GM19351 (cell line): ENCODE measurements around the gene TMEM259.
A peak's percentile ranks its signal among the peaks of the same experiment; 100 is the strongest.

Experiments
- ATAC-seq: cut with Tn5 transposase; IDR thresholded peaks from one replicate; pipeline ENCODE4 v1.9.1; 2021; ENCODE audit warnings: mild to moderate bottlenecking, moderate library complexity; ENCODE audit not compliant: unreplicated experiment

Gene TMEM259

GRCh38 chr19:990746-991145, 30.2 kb downstream of the TMEM259 start:
- ATAC-seq: no peak

DNA sequence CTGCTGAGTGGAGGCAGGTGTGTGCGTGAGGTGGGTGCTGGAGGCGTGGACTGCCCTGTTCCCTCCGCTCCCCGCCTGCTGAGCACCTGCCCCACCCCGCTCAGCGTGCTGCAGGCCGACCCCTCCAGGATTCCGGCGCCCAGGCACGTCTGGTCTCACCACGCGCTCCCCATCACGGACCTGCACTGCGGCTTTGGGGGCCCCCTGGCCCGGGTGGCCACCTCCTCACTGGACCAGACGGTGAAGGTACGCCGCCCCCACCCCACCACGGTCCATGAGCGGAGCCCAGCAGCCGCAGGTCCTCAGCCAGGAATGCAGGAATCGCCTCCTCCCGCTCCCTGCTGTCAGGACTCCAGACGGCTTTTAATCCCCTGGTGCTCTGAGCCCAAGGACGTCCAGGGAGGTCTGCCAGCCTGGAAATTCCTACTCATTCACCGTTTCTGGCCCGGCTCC, 30.8 kb downstream of the TMEM259 start:
- ATAC-seq: no peak

GRCh38 chr19:989381-990081, 31.4 kb downstream of the TMEM259 start:
- ATAC-seq: no peak

DNA sequence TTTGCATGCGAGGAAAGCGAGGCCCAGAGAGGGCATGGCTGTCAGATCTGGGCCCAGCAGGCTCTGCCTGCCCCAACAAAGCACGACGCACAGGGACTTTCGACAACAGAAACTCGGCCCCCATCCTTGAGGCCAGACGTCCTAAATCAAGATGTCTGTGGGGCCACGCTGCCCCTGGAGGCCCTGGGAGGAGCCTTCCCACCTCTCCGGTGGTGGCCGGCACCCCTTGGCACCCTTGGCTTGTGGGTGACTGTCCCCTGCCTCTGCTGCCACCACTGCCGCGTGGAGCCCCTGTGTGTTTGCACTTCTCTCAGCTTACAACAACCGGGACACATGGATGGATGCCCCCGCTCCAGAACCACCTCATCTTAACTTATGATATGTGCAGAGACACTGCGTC, 32.4 kb downstream of the TMEM259 start:
- no peak for ATAC-seq

- ATAC-seq: no peak
Observed at GRCh38 chr19:988081-988480, 32.8 kb downstream of the TMEM259 start.

- ATAC-seq: no peak
Observed at GRCh38 chr19:986083-986482, 34.8 kb downstream of the TMEM259 start.

- peak; percentile 77 for ATAC-seq
Observed at GRCh38 chr19:984165-984967, 36.6 kb downstream of the TMEM259 start, which contains the start of gene WDR18. TSS of gene WDR18 (plus strand) at chr19:984345. CDS start at chr19:984354, 9 bp downstream.

- ATAC-seq: peak; percentile 45
Observed at GRCh38 chr19:982567-983170, 38.3 kb downstream of the TMEM259 start.

DNA sequence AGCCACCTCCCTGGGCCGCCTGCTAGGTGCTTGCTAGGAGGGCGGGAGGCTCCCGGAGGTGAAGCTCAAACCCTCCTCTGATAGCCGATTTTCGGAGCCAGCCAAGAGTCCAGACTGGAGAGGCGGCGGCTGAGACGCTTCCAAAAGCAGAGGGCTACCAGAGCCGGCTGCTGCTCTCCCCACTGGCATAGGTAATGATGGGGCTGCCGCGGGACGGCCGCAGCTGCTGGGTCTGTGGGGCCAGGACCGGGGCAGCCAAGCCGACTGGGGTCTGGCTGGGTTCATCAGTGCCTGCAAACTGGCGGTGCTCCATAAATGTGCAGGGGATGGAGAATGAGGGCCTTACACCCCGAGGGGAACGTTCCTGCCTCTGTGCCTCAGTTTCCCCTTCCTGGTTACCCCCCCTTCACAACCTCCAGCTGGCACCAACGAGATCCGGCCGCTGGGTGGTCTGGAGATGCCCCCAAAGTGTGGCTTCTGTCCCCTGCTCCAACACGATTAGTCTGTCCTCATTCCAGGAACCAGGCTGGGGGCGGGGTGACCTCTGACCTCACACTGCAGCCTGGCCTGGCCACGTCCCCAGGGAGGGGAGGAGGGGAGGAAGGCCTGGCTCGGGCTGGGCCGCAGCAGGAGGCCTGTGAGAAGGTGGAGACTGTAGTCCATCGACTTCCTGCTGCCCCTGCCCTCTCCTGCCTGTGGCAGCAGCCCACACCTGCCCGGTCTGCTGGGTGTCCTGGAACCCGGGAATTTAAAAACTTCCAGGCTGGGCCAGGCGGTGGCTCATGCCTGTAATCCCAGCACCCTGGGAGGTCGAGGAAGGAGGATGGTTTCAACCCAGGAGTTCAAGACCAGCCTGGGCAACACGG, 40.6 kb downstream of the TMEM259 start:
- ATAC-seq: no peak

DNA sequence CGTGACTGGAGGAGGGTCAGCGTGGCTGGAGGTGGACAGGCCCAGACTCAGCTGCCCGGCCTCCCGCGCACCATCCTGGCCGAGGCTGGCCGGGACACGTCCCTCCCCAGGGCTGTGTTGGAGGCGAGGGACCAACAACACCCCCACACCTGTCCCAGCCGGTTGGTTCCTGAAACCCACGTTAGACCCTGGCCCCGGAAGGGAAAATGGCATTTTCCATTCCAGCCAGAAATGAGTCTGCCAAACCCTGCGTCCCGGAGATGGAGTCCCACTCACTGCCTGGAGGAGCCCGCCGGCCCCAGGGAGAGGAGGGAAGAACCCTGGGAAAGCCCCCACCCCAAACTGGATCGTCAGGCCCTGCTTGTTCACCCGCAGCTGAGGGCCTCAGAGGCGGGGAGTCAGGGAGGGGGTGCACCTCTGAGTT, 41.6 kb downstream of the TMEM259 start:
- ATAC-seq: no peak

GRCh38 chr19:977058-977464, 43.9 kb downstream of the TMEM259 start:
- no peak for ATAC-seq

DNA sequence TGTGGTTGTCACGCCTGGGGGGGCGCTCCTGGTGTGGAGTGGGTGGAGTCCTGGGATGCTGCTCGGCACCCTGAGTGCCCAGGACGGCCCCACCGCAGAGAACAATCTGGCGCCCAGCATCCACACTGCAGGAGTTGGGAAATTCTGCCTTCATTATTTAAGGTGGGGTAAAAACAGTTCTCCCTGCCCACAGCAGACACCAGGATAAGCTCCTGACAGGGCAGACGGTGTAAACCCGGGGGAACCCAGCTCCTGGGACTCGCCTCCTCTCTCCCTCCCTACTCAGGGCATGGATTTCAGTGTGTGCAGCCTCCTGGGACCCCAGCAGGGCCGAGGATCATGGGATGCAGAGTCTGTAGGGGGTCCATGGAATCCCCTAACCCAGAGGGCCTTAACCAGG, 44.4 kb downstream of the TMEM259 start:
- ATAC-seq: no peak

GRCh38 chr19:974564-975257, 46.2 kb downstream of the TMEM259 start:
- no peak for ATAC-seq

DNA sequence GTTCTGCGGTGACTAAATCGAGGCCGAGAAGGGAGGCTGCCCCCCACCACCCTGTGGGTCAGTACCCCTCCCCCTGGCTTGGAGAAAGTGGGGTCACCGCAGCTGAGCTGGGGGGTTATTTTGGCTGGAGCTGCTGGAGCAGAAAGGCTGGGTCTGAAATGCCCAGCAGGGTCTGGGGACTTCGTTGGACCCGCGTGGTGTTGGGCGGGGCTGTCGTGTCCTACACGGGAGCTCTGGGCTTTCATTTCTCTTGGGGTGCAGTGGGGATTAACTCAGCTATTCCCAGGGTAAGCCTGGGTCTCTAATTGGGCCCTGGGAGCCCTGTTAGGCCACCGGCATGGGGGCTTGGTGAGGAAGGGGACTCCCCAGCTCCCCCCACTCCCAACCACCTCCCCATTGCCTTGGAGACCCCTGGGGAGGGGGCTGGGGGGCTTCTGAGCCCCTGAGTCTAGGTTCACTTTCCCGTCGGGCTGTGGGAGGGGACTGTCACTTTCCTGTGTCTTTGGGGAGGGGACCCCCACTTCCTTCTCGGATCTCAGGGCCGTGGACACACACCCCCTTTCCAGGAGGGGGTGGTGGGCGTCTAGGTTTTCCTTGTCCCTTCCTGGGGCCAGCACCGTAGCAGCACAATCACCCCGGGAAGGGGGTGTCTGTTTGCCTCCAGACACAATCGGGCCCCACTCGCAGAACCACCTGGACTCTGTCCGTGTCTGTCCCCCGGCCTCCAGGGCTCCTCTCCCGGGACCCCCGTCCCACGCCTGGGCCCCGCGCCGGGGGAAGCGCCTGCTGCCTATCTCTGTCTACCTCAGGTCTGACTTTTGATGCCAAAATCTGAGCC, 47.0 kb downstream of the TMEM259 start:
- no peak for ATAC-seq

DNA sequence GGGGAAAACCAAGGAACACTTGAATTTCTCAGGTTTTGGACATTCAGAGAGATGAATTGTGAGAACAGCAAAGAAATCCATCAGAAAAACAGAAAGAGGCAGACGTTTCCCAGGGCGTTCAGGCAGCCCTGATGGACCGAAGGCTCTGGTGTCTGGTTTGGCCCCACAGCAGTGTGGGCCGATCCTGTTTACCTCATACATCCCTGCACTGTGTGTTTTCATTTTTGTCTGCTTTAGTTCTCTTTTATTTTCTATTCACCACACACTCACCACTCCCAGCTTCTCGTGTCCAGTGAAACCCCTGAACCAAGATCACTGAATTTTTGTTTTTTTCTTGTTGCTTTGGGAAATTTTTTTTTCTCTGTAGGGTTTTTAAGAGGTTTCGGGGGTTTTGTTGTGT, 48.6 kb downstream of the TMEM259 start:
- ATAC-seq: no peak

DNA sequence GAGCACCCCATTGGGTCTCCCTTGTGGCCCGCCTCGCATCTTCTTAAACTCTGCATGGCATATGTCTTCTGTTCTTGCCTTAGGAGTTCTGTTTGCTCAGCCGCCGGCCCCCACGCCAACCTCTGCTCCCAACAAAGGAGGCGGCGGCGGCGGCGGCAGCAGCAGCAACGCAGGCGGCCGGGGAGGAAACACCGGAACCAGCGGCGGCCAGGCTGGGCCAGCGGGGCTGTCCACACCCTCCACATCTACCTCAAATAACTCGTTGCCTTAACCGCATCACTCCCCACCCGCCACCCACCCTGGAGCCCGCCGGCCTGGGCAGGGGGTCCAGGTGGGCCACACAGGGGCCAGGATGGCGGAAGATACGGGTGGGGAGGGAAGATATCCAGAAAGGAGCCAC, 49.1 kb downstream of the TMEM259 start:
- no peak for ATAC-seq

GRCh38 chr19:970695-971094, 50.2 kb downstream of the TMEM259 start:
- no peak for ATAC-seq

- ATAC-seq: no peak
Observed at GRCh38 chr19:966485-967088, 54.3 kb downstream of the TMEM259 start.
